Ovary (tissue), 9 donors: ENCODE measurements around the gene LRRC49. TPM values are rescaled to one million over a fixed set of nuclear protein-coding genes. Genes with fewer than 3 reads are reported as not detected.

Source experiments
- DNase-seq, 5 donors: peaks; one replicate each; pipeline ENCODE4 v3.0.0-alpha.2; 2019 to 2020
- H3K27ac ChIP-seq, 2 donors: fragments of 200-600 bp; one replicate each; pipeline versions ENCODE4 v1.5.1 to v1.8.0; 2019 to 2022
- H3K27me3 ChIP-seq: fragments of 200-600 bp; one replicate; pipeline ENCODE4 v1.8.0; 2022
- H3K36me3 ChIP-seq: fragments of 200-600 bp; sonication (generic); one replicate; pipeline ENCODE4 v1.5.1; 2019
- H3K4me1 ChIP-seq: one replicate; pipeline ENCODE4 v1.8.1; 2013; ENCODE audit warnings: mild to moderate bottlenecking, moderate library complexity; ENCODE audit not compliant: insufficient read depth
- H3K4me3 ChIP-seq: fragments of 200-600 bp; sonication (generic); one replicate; pipeline ENCODE4 v1.5.1; 2017
- H3K9me3 ChIP-seq, 2 donors: fragments of 200-600 bp in 1 of 2; sonication (generic) in 1 of 2; one replicate each; pipeline versions ENCODE4 v1.5.1 to v1.8.1; 2013 to 2019; ENCODE audit warnings: mild to moderate bottlenecking in 1 of 2, moderate library complexity in 1 of 2
- EP300 ChIP-seq: sonication (generic); formaldehyde crosslinking; IDR thresholded peaks from one replicate; pipeline ENCODE4 v1.6.1; 2017; ENCODE audit warnings: antibody characterized with exemption
- POLR2A ChIP-seq: fragments of 450-650 bp; IDR thresholded peaks from one replicate; pipeline ENCODE4 v1.6.1; 2017; ENCODE audit warnings: antibody characterized with exemption, mild to moderate bottlenecking, moderate library complexity
- WGBS, 3 donors: extraction: QIAGEN DNeasy Blood & Tissue Kit in 1 of 3; methylation state at CpG; one replicate each; pipeline versions ENCODE4 v1.1.5 to v1.1.7; 2013 to 2017; 5-methylcytosine and 5-hydroxymethylcytosine counted together
- intact Hi-C, 4 donors: fragments of 100-400 bp; cut with DNase I; formaldehyde crosslinking; loops; one replicate each; pipeline versions ENCODE4 v1.11.0 to v1.15.1; 2022 to 2023
- polyA plus RNA-seq, 2 donors: library from polyadenylated mRNA; stranded (reverse); fragments of 200-250 nt in 1 of 2; fragments of 350-450 nt in 1 of 2; fragmentation: Illumina TruSeq in 1 of 2; extraction: RNeasy Lipid Tissue Mini Kit (QIAGEN cat#74804) in 1 of 2; gene quantifications; one replicate each; pipeline ENCODE4 v1.2.3, GENCODE V29; 2013 to 2014
- total RNA-seq, 7 donors: library from RNA; depleted of rRNA in 2 of 7; stranded (reverse); fragments of >200 nt in 2 of 7; fragmentation: NEBNext Ultra II Directional in 3 of 7; extraction: Animal tissue kit (Norgen Biotek cat#: 25700) in 3 of 7; gene quantifications; one replicate each; pipeline versions ENCODE4 v1.1.0 to v1.2.4, GENCODE V29; 2016 to 2023
- TF ChIP-seq, protein P1 (sequence below), 3 donors: fragments of 450-650 bp in 2 of 3; fragments of 200-600 bp in 1 of 3; IDR thresholded peaks; one replicate each; pipeline versions ENCODE4 v1.5.1 to v1.8.0; 2016 to 2022; ENCODE audit warnings: antibody characterized with exemption in 3 of 3, mild to moderate bottlenecking in 1 of 3
- donor health status: DM: no; HTN: no; CAD: no; lungs with moderate emphysema.
- donor health status: DM: no; HTN: no; CAD: no.
- donor health status: Bipolar disorder and iron deficiency.
- donor health status: DM: yes; HTN: yes; CAD: no.
- donor health status: DM: no; HTN: no; CAD: no.
- donor health status: DM: yes; HTN: yes; CAD: no.

LRRC49 gene
- total and polyA plus RNA-seq, 9 donors: 11.9 to 34.6 (median 16.1) TPM

DNA sequence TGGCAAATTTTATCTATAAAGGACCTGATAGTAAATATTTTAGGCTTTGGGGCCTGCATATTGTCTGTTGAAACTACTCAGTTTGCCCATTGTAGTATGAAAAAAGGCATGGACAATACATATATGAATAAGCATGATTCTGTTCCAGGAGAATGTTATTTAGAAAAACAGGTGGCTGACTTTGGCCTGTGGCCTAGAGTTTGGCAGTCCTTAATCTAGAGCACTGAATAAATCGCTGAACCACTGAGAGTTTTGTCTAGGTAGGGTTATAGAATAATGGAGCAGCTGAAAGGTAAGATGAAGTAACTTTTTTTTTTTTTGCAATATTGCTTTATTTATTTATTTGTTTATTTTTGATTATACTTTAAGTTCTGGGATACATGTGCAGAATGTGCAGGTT is 75.0 kb downstream of the LRRC49 start:
- Histone ChIP-seq H3K27me3 (no peaks in the 10 kb centered on the region), H3K36me3 (no peaks in the 10 kb centered on the region), H3K27ac (no peak overlapping the region), H3K4me3 (no peak overlapping the region), H3K9me3 (no peaks in the 10 kb centered on the region), H3K4me1 (no peaks in the 10 kb centered on the region)
- intact Hi-C loops: no loop called here
- TF ChIP-seq, protein P1, sequence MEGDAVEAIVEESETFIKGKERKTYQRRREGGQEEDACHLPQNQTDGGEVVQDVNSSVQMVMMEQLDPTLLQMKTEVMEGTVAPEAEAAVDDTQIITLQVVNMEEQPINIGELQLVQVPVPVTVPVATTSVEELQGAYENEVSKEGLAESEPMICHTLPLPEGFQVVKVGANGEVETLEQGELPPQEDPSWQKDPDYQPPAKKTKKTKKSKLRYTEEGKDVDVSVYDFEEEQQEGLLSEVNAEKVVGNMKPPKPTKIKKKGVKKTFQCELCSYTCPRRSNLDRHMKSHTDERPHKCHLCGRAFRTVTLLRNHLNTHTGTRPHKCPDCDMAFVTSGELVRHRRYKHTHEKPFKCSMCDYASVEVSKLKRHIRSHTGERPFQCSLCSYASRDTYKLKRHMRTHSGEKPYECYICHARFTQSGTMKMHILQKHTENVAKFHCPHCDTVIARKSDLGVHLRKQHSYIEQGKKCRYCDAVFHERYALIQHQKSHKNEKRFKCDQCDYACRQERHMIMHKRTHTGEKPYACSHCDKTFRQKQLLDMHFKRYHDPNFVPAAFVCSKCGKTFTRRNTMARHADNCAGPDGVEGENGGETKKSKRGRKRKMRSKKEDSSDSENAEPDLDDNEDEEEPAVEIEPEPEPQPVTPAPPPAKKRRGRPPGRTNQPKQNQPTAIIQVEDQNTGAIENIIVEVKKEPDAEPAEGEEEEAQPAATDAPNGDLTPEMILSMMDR (IDR thresholded peaks at IDR 0.05): no peak
- DNase-seq: no peak
- WGBS, 3 donors: 65 to 70% (median 68%) methylated on average over 1 of the region's 1 CpG

DNA sequence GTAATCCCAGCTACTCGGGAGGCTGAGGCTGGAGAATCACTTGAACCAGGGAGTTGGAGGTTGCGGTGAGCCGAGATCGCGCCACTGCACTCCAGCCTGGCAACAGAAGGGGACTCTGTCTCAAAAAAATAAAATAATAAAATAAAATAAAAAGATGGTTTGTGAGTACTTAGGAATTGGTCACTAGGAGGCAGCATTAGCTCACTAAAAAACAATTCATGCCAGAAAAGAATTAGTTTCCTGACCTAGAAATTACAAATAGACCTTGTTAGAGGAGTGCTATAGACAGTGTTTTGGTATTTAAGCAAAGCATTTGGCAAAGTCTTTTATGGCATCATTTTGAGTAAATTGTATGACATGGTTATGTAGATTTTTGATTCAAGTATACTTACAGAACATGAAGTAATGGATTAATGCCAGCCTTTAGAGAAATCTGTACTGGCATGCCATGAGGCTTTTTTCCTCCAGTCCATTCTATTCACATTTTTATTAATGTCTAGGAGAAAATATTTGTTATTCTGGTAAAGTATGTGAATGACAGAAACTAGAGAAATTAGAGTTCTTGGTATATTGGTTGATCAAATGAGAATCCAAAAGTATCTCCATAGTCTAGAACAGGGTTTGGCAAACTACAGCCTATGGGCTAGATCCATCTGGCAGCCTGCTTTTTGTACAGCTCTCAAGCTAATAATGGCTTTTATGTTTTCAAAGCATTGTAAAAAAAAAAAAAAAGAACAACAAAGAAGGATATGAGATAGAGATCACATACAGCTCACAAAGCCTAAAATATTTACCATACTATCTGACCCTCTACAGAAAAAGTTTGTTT is 81.6 kb downstream of the LRRC49 start:
- no peak overlapping the region for H3K4me3 ChIP-seq
- DNase-seq: no peak
- intact Hi-C loops: no loop called here
- TF ChIP-seq POLR2A (no peak), EP300 (no peak)
- TF ChIP-seq, protein P1 (IDR thresholded peaks at IDR 0.05): no peak
- no peaks in the 10 kb centered on the region for H3K9me3 ChIP-seq
- no peaks in the 10 kb centered on the region for H3K27me3 ChIP-seq
- 65 to 79% (median 72%) methylated on average over 5 of the region's 5 CpGs for WGBS, 3 donors
- no peaks in the 10 kb centered on the region for H3K4me1 ChIP-seq
- no peaks in the 10 kb centered on the region for H3K36me3 ChIP-seq
- H3K27ac ChIP-seq: no peak overlapping the region

DNA sequence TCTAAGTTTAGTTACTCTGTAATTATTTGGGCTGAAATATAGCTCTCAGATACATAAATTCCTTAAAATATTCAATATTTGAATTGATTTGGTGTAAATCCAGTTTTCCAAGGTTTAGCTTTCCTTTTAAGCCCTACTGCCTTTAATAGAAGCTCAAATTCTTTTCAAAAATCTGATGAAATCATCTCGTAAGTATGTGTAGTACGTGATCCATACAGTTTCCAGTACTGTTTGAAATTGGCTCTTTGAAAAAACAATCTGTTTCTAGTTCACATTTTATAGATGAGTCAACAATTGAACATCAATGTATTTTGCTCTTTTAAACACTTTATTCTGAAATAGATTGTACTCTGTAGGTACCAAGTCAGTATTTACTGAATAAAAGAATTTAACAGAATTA is 84.2 kb downstream of the LRRC49 start:
- Histone ChIP-seq H3K27ac (no peak overlapping the region), H3K27me3 (no peaks in the 10 kb centered on the region), H3K9me3 (no peaks in the 10 kb centered on the region), H3K4me1 (no peaks in the 10 kb centered on the region), H3K36me3 (no peaks in the 10 kb centered on the region), H3K4me3 (no peak overlapping the region)
- intact Hi-C loops: no loop called here
- DNase-seq: no peak
- 89 to 95% (median 92%) methylated on average over 2 of the region's 2 CpGs for WGBS, 3 donors
- TF ChIP-seq, protein P1 (IDR thresholded peaks at IDR 0.05): no peak
- TF ChIP-seq POLR2A: no peak
- no peak for TF ChIP-seq EP300

DNA sequence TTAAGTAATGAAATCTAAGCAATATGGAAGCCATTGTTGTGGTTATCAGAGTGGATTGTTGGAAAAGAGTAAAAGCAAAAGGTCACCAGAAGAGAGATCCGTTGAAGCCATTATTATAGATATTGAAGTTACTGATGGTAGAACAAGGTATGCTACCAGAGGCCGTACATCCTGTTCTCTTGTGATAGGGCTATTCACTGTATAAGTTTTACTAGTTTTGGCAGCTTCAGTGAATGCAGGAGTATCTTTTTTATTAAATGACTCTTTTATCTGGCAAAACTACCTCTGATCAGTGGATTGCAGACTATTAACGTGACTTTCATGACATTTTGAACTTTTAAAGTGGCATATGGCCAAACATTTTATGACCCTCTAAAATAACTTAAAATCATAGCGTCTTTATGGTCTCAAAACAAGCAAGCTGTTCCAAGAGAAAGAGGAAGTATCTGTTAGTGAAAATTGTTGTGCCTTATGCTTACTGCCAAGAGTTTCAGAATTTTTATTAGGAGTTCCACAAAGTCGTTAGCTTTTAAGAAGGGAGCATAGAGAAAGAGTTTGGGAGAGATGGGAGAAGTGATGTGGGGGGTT is 102.9 kb downstream of the LRRC49 start:
- H3K4me1 ChIP-seq: no peaks in the 10 kb centered on the region
- H3K9me3 ChIP-seq: peaks cover 0 to 5% of the 10 kb centered on the region in 2 donors
- H3K27ac ChIP-seq: no peak overlapping the region
- WGBS, 3 donors: 23 to 34% (median 31%) methylated on average over 5 of the region's 5 CpGs
- DNase-seq: no peak
- intact Hi-C loops: no loop called here
- no peaks in the 10 kb centered on the region for H3K36me3 ChIP-seq
- H3K4me3 ChIP-seq: no peak overlapping the region
- TF ChIP-seq, protein P1 (IDR thresholded peaks at IDR 0.05): no peak
- no peak for TF ChIP-seq POLR2A
- no peak for TF ChIP-seq EP300
- H3K27me3 ChIP-seq: no peaks in the 10 kb centered on the region
